Measurements from ENCODE around the gene IRAK1BP1. TPM values are rescaled to one million over a fixed set of nuclear protein-coding genes. Genes with fewer than 3 reads are reported as not detected.
"Not testable (repeated sequence)": the region's sequence is repeated elsewhere in the genome, so short reads cannot be mapped to it uniquely, and the experiment has no call there.

Gene IRAK1BP1
- total and polyA plus RNA-seq, 9 donors: 2.5 to 4.8 (median 3.8) TPM

GRCh38 chr6:78868116-78868515 lies 765 bp downstream of the IRAK1BP1 start:
- Histone ChIP-seq H3K4me3 (ENCODE audit: low read length) (peak overlapping the region; percentile 99), H3K4me1 (ENCODE audit: control insufficient read depth, insufficient read depth, low read length) (peaks cover 2% of the 10 kb centered on the region), H3K36me3 (ENCODE audit: control insufficient read depth, insufficient read depth, low read length) (peaks cover 4% of the 10 kb centered on the region), H3K9me3 (replicated peaks; ENCODE audit: control insufficient read depth, low read depth, low read length) (no peaks in the 10 kb centered on the region), H3K27me3 (ENCODE audit: control insufficient read depth, insufficient read depth, low read length) (no peaks in the 10 kb centered on the region), H3K27ac (ENCODE audit: low read length) (no peak overlapping the region)
- peak; percentile 20 for DNase-seq
- WGBS (ENCODE audit: insufficient coverage): 7% methylated on average over 3 of the region's 8 CpGs

- H3K36me3 ChIP-seq (ENCODE audit: control insufficient read depth, insufficient read depth, low read length): peaks cover 4% of the 10 kb centered on the region
- peaks cover 10% of the 10 kb centered on the region for H3K9me3 ChIP-seq (replicated peaks; ENCODE audit: control insufficient read depth, low read depth, low read length)
- no CpG with 5 or more reads among the region's 3 CpGs for WGBS (ENCODE audit: insufficient coverage)
- H3K27ac ChIP-seq (ENCODE audit: low read length): no peak overlapping the region
- DNase-seq: no peak
- no peak overlapping the region for H3K4me3 ChIP-seq (ENCODE audit: low read length)
- no peaks in the 10 kb centered on the region for H3K4me1 ChIP-seq (ENCODE audit: control insufficient read depth, insufficient read depth, low read length)
- H3K27me3 ChIP-seq (ENCODE audit: control insufficient read depth, insufficient read depth, low read length): no peaks in the 10 kb centered on the region
Measured at GRCh38 chr6:78875505-78875904, 8.2 kb downstream of the IRAK1BP1 start.

GRCh38 chr6:78883651-78884050 lies 16.3 kb downstream of the IRAK1BP1 start:
- no peak for DNase-seq
- no peak overlapping the region for H3K4me3 ChIP-seq (ENCODE audit: low read length)
- no peaks in the 10 kb centered on the region for H3K36me3 ChIP-seq (ENCODE audit: control insufficient read depth, insufficient read depth, low read length)
- WGBS (ENCODE audit: insufficient coverage): no CpG with 5 or more reads among the region's 5 CpGs
- no peaks in the 10 kb centered on the region for H3K9me3 ChIP-seq (replicated peaks; ENCODE audit: control insufficient read depth, low read depth, low read length)
- no peaks in the 10 kb centered on the region for H3K27me3 ChIP-seq (ENCODE audit: control insufficient read depth, insufficient read depth, low read length)
- no peak overlapping the region for H3K27ac ChIP-seq (ENCODE audit: low read length)
- no peaks in the 10 kb centered on the region for H3K4me1 ChIP-seq (ENCODE audit: control insufficient read depth, insufficient read depth, low read length)

- not testable (repeated sequence) for H3K4me3 ChIP-seq (ENCODE audit: low read length); DNase-seq; H3K27me3 ChIP-seq (ENCODE audit: control insufficient read depth, insufficient read depth, low read length); H3K36me3 ChIP-seq (ENCODE audit: control insufficient read depth, insufficient read depth, low read length); H3K27ac ChIP-seq (ENCODE audit: low read length); H3K4me1 ChIP-seq (ENCODE audit: control insufficient read depth, insufficient read depth, low read length); H3K9me3 ChIP-seq (replicated peaks; ENCODE audit: control insufficient read depth, low read depth, low read length)
- WGBS (ENCODE audit: insufficient coverage): 80% methylated on average over 1 of the region's 5 CpGs
Measured at GRCh38 chr6:78889901-78890300, 22.6 kb downstream of the IRAK1BP1 start.

GRCh38 chr6:78896227-78896626 lies 28.9 kb downstream of the IRAK1BP1 start:
- H3K27me3 ChIP-seq (ENCODE audit: control insufficient read depth, insufficient read depth, low read length): no peaks in the 10 kb centered on the region
- no CpG with 5 or more reads among the region's 2 CpGs for WGBS (ENCODE audit: insufficient coverage)
- peaks cover 2% of the 10 kb centered on the region for H3K36me3 ChIP-seq (ENCODE audit: control insufficient read depth, insufficient read depth, low read length)
- no peak overlapping the region for H3K27ac ChIP-seq (ENCODE audit: low read length)
- no peaks in the 10 kb centered on the region for H3K4me1 ChIP-seq (ENCODE audit: control insufficient read depth, insufficient read depth, low read length)
- no peak overlapping the region for H3K4me3 ChIP-seq (ENCODE audit: low read length)
- no peak for DNase-seq
- H3K9me3 ChIP-seq (replicated peaks; ENCODE audit: control insufficient read depth, low read depth, low read length): no peaks in the 10 kb centered on the region

- Histone ChIP-seq H3K27ac (ENCODE audit: low read length) (no peak overlapping the region), H3K9me3 (replicated peaks; ENCODE audit: control insufficient read depth, low read depth, low read length) (no peaks in the 10 kb centered on the region), H3K4me3 (ENCODE audit: low read length) (no peak overlapping the region), H3K27me3 (ENCODE audit: control insufficient read depth, insufficient read depth, low read length) (peaks cover 6% of the 10 kb centered on the region), H3K36me3 (ENCODE audit: control insufficient read depth, insufficient read depth, low read length) (no peaks in the 10 kb centered on the region), H3K4me1 (ENCODE audit: control insufficient read depth, insufficient read depth, low read length) (peaks cover 5% of the 10 kb centered on the region)
- DNase-seq: no peak
- WGBS (ENCODE audit: insufficient coverage): no CpG with 5 or more reads among the region's 2 CpGs
Measured at GRCh38 chr6:78908621-78909020, 41.3 kb downstream of the IRAK1BP1 start.

GRCh38 chr6:78909391-78909790 lies 42.0 kb downstream of the IRAK1BP1 start:
- Histone ChIP-seq H3K4me1 (ENCODE audit: control insufficient read depth, insufficient read depth, low read length) (peaks cover 5% of the 10 kb centered on the region), H3K27ac (ENCODE audit: low read length) (no peak overlapping the region), H3K27me3 (ENCODE audit: control insufficient read depth, insufficient read depth, low read length) (peaks cover 6% of the 10 kb centered on the region), H3K9me3 (replicated peaks; ENCODE audit: control insufficient read depth, low read depth, low read length) (no peaks in the 10 kb centered on the region), H3K4me3 (ENCODE audit: low read length) (no peak overlapping the region), H3K36me3 (ENCODE audit: control insufficient read depth, insufficient read depth, low read length) (no peaks in the 10 kb centered on the region)
- peak; percentile 56 for DNase-seq
- WGBS (ENCODE audit: insufficient coverage): no CpG with 5 or more reads among the region's 3 CpGs

GRCh38 chr6:78910010-78910409 lies 42.7 kb downstream of the IRAK1BP1 start:
- no peak for DNase-seq
- peaks cover 6% of the 10 kb centered on the region for H3K27me3 ChIP-seq (ENCODE audit: control insufficient read depth, insufficient read depth, low read length)
- WGBS (ENCODE audit: insufficient coverage): 78% methylated on average over 8 of the region's 10 CpGs
- H3K27ac ChIP-seq (ENCODE audit: low read length): no peak overlapping the region
- H3K9me3 ChIP-seq (replicated peaks; ENCODE audit: control insufficient read depth, low read depth, low read length): no peaks in the 10 kb centered on the region
- no peaks in the 10 kb centered on the region for H3K36me3 ChIP-seq (ENCODE audit: control insufficient read depth, insufficient read depth, low read length)
- peaks cover 5% of the 10 kb centered on the region for H3K4me1 ChIP-seq (ENCODE audit: control insufficient read depth, insufficient read depth, low read length)
- no peak overlapping the region for H3K4me3 ChIP-seq (ENCODE audit: low read length)

GRCh38 chr6:78910591-78911171 lies 43.3 kb downstream of the IRAK1BP1 start:
- Histone ChIP-seq H3K27ac (ENCODE audit: low read length) (no peak overlapping the region), H3K4me3 (ENCODE audit: low read length) (peak overlapping the region; percentile 55), H3K4me1 (ENCODE audit: control insufficient read depth, insufficient read depth, low read length) (peaks cover 5% of the 10 kb centered on the region), H3K27me3 (ENCODE audit: control insufficient read depth, insufficient read depth, low read length) (peaks cover 6% of the 10 kb centered on the region), H3K36me3 (ENCODE audit: control insufficient read depth, insufficient read depth, low read length) (no peaks in the 10 kb centered on the region), H3K9me3 (replicated peaks; ENCODE audit: control insufficient read depth, low read depth, low read length) (no peaks in the 10 kb centered on the region)
- 2% methylated on average over 49 of the region's 49 CpGs for WGBS (ENCODE audit: insufficient coverage)
- DNase-seq: peak; percentile 20

GRCh38 chr6:78911218-78911940 lies 44.0 kb downstream of the IRAK1BP1 start:
- DNase-seq: peak; percentile 5
- Histone ChIP-seq H3K4me3 (ENCODE audit: low read length) (no peak overlapping the region), H3K36me3 (ENCODE audit: control insufficient read depth, insufficient read depth, low read length) (no peaks in the 10 kb centered on the region), H3K27me3 (ENCODE audit: control insufficient read depth, insufficient read depth, low read length) (peaks cover 6% of the 10 kb centered on the region), H3K27ac (ENCODE audit: low read length) (no peak overlapping the region), H3K4me1 (ENCODE audit: control insufficient read depth, insufficient read depth, low read length) (peaks cover 5% of the 10 kb centered on the region), H3K9me3 (replicated peaks; ENCODE audit: control insufficient read depth, low read depth, low read length) (no peaks in the 10 kb centered on the region)
- 38% methylated on average over 8 of the region's 9 CpGs for WGBS (ENCODE audit: insufficient coverage)

All from muscle of leg (tissue), 11 donors.